ENCODE data around the gene MYH11.

The MYH11 gene

DNA sequence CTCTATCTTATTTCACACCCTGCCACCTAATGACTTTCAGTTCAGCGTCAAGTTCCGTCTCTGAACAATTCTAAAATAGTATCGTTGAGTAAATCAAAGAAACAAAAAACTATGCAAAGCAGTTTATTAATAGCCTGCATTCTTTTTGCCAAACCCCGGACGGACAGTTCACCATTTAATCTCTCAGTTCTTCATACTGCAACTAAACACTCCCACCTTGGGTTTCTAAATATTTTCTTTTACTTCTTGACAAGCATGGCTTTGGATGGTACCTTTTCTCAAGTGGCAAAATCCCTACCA, 1.2 kb downstream of the MYH11 start:
- no peak overlapping the region for H3K4me3 ChIP-seq (ENCODE audit: low read length in 2 of 2)
- peaks cover 2 to 7% of the 10 kb centered on the region in 2 donors for H3K4me1 ChIP-seq (ENCODE audit: control insufficient read depth in 2 of 2, insufficient read depth in 1 of 2, low read depth in 1 of 2, low read length in 2 of 2)
- WGBS, 2 donors (ENCODE audit: extremely low coverage in 2 of 2, insufficient read length in 2 of 2, insufficient replicate concordance in 1 of 2): no CpG with 5 or more reads among the region's 5 CpGs
- peaks cover 3 to 63% (median 36%) of the 10 kb centered on the region in 3 experiments for H3K27me3 ChIP-seq (ENCODE audit: control insufficient read depth in 3 of 3, insufficient read depth in 3 of 3, low read depth in 1 of 3, low read length in 3 of 3)
- H3K79me1 ChIP-seq (ENCODE audit: low read depth, low read length): no peaks in the 10 kb centered on the region
- no peak overlapping the region for H2BK12ac ChIP-seq (ENCODE audit: low read length)
- no peak overlapping the region for H2BK120ac ChIP-seq (ENCODE audit: low read depth, low read length)
- no peaks in the 10 kb centered on the region for H3K36me3 ChIP-seq (replicated peaks in 1 of 2; ENCODE audit: control insufficient read depth in 2 of 2, insufficient read depth in 2 of 2, low read length in 2 of 2)
- no peak overlapping the region for H2AFZ ChIP-seq (ENCODE audit: low read length)
- no peak overlapping the region for H4K91ac ChIP-seq (ENCODE audit: low read depth, low read length, poor library complexity)
- H3K23ac ChIP-seq (ENCODE audit: low read depth, low read length, poor library complexity): no peak overlapping the region
- H3K9me3 ChIP-seq (replicated peaks in 1 of 2; ENCODE audit: control insufficient read depth in 2 of 2, insufficient read depth in 1 of 2, low read depth in 1 of 2, low read length in 2 of 2): no peaks in the 10 kb centered on the region
- no peak overlapping the region for H4K8ac ChIP-seq (ENCODE audit: low read depth, low read length)
- no peak overlapping the region for H3K4me2 ChIP-seq (ENCODE audit: insufficient read depth, low read length, poor library complexity, severe bottlenecking)
- no peak for DNase-seq (ENCODE audit: low spot score)
- no peak overlapping the region for H3K27ac ChIP-seq (replicated peaks; ENCODE audit: low read length)
- H3K14ac ChIP-seq (ENCODE audit: low read length): no peak overlapping the region
- H3K18ac ChIP-seq (ENCODE audit: low read length): no peak overlapping the region
- no peak overlapping the region for H2BK5ac ChIP-seq (ENCODE audit: low read length)
- no peak overlapping the region for H2AK5ac ChIP-seq (ENCODE audit: low read depth, low read length)
- H3K4ac ChIP-seq (ENCODE audit: low read length): no peak overlapping the region
- no peak overlapping the region for H2BK15ac ChIP-seq (ENCODE audit: low read length)
- no peak overlapping the region for H3K9ac ChIP-seq (ENCODE audit: low read depth, low read length, poor library complexity)

DNA sequence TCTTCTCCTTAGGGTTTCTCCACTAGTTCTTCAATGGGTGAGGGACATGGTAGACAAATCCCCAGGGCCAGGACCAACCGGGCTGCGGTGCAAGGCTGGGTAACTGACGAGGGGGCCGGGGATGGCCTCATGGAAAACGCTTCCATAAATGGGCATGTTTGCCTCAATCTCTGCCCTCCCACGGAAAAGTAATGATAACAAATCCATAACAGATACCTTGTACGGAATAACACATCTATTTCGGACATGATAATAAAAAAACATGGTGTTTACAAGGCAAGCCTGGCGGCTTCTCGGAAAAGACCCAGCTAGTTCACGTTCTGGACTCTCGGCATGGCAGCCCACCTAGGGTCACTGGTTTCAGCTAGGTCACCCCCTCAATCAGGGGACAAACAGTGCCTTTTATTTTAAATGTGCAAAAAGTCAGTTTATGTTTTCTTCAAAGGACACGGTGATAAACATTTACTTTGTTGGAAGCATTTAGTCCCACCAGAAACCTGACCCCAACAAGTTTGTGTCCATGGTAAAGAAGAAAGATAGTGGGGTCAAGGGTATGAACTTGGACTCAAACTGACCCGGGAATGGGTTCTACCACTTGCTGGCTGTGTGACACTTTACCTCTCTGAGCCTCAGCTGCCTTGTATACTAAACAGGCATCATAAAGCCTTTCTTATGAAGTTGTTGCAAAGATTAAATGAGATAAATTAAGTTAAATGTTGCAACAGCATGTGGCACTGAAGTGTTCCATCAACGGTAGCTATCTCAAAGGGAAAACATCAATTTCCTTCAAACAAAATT, 1.7 kb downstream of the MYH11 start:
- Histone ChIP-seq H3K18ac (ENCODE audit: low read length) (no peak overlapping the region), H3K4me1 (ENCODE audit: control insufficient read depth in 2 of 2, insufficient read depth in 1 of 2, low read depth in 1 of 2, low read length in 2 of 2) (peaks cover 2 to 7% of the 10 kb centered on the region in 2 donors), H3K9me3 (replicated peaks in 1 of 2; ENCODE audit: control insufficient read depth in 2 of 2, insufficient read depth in 1 of 2, low read depth in 1 of 2, low read length in 2 of 2) (no peaks in the 10 kb centered on the region), H2BK12ac (ENCODE audit: low read length) (no peak overlapping the region), H4K91ac (ENCODE audit: low read depth, low read length, poor library complexity) (no peak overlapping the region), H4K8ac (ENCODE audit: low read depth, low read length) (no peak overlapping the region), H2BK5ac (ENCODE audit: low read length) (no peak overlapping the region), H3K4ac (ENCODE audit: low read length) (no peak overlapping the region), H2BK15ac (ENCODE audit: low read length) (no peak overlapping the region), H3K36me3 (replicated peaks in 1 of 2; ENCODE audit: control insufficient read depth in 2 of 2, insufficient read depth in 2 of 2, low read length in 2 of 2) (no peaks in the 10 kb centered on the region), H3K9ac (ENCODE audit: low read depth, low read length, poor library complexity) (no peak overlapping the region), H3K79me1 (ENCODE audit: low read depth, low read length) (no peaks in the 10 kb centered on the region), H3K14ac (ENCODE audit: low read length) (no peak overlapping the region), H2BK120ac (ENCODE audit: low read depth, low read length) (no peak overlapping the region), H3K27me3 (ENCODE audit: control insufficient read depth in 3 of 3, insufficient read depth in 3 of 3, low read depth in 1 of 3, low read length in 3 of 3) (peaks cover 3 to 61% (median 36%) of the 10 kb centered on the region in 3 experiments), H3K23ac (ENCODE audit: low read depth, low read length, poor library complexity) (no peak overlapping the region), H3K4me2 (ENCODE audit: insufficient read depth, low read length, poor library complexity, severe bottlenecking) (no peak overlapping the region), H3K4me3 (ENCODE audit: low read length in 2 of 2) (no peak overlapping the region), H2AFZ (ENCODE audit: low read length) (no peak overlapping the region), H3K27ac (replicated peaks; ENCODE audit: low read length) (no peak overlapping the region), H2AK5ac (ENCODE audit: low read depth, low read length) (no peak overlapping the region)
- no peak for DNase-seq (ENCODE audit: low spot score)
- no CpG with 5 or more reads among the region's 15 CpGs for WGBS, 2 donors (ENCODE audit: extremely low coverage in 2 of 2, insufficient read length in 2 of 2, insufficient replicate concordance in 1 of 2)

- no peak overlapping the region for H3K4ac ChIP-seq (ENCODE audit: low read length)
- no peak overlapping the region for H3K23ac ChIP-seq (ENCODE audit: low read depth, low read length, poor library complexity)
- H3K4me1 ChIP-seq (ENCODE audit: control insufficient read depth in 2 of 2, insufficient read depth in 1 of 2, low read depth in 1 of 2, low read length in 2 of 2): peaks cover 2 to 7% of the 10 kb centered on the region in 2 donors
- H3K36me3 ChIP-seq (replicated peaks in 1 of 2; ENCODE audit: control insufficient read depth in 2 of 2, insufficient read depth in 2 of 2, low read length in 2 of 2): no peaks in the 10 kb centered on the region
- no peak overlapping the region for H2BK15ac ChIP-seq (ENCODE audit: low read length)
- H4K91ac ChIP-seq (ENCODE audit: low read depth, low read length, poor library complexity): no peak overlapping the region
- no peak overlapping the region for H2BK120ac ChIP-seq (ENCODE audit: low read depth, low read length)
- H2BK12ac ChIP-seq (ENCODE audit: low read length): no peak overlapping the region
- WGBS, 2 donors (ENCODE audit: extremely low coverage in 2 of 2, insufficient read length in 2 of 2, insufficient replicate concordance in 1 of 2): no CpG with 5 or more reads among the region's 3 CpGs
- no peak overlapping the region for H4K8ac ChIP-seq (ENCODE audit: low read depth, low read length)
- no peaks in the 10 kb centered on the region for H3K79me1 ChIP-seq (ENCODE audit: low read depth, low read length)
- H2BK5ac ChIP-seq (ENCODE audit: low read length): no peak overlapping the region
- H3K14ac ChIP-seq (ENCODE audit: low read length): no peak overlapping the region
- peaks cover 3 to 53% (median 36%) of the 10 kb centered on the region in 3 experiments for H3K27me3 ChIP-seq (ENCODE audit: control insufficient read depth in 3 of 3, insufficient read depth in 3 of 3, low read depth in 1 of 3, low read length in 3 of 3)
- H3K9ac ChIP-seq (ENCODE audit: low read depth, low read length, poor library complexity): no peak overlapping the region
- H3K18ac ChIP-seq (ENCODE audit: low read length): no peak overlapping the region
- no peak overlapping the region for H3K4me2 ChIP-seq (ENCODE audit: insufficient read depth, low read length, poor library complexity, severe bottlenecking)
- H3K27ac ChIP-seq (replicated peaks; ENCODE audit: low read length): no peak overlapping the region
- H3K9me3 ChIP-seq (replicated peaks in 1 of 2; ENCODE audit: control insufficient read depth in 2 of 2, insufficient read depth in 1 of 2, low read depth in 1 of 2, low read length in 2 of 2): no peaks in the 10 kb centered on the region
- no peak overlapping the region for H3K4me3 ChIP-seq (ENCODE audit: low read length in 2 of 2)
- H2AK5ac ChIP-seq (ENCODE audit: low read depth, low read length): no peak overlapping the region
- DNase-seq (ENCODE audit: low spot score): no peak
- H2AFZ ChIP-seq (ENCODE audit: low read length): no peak overlapping the region
These were observed 2.8 kb downstream of the MYH11 start for GRCh38 chr16:15854061-15854460.

- no peak overlapping the region for H3K27ac ChIP-seq (replicated peaks; ENCODE audit: low read length)
- no peaks in the 10 kb centered on the region for H3K36me3 ChIP-seq (replicated peaks in 1 of 2; ENCODE audit: control insufficient read depth in 2 of 2, insufficient read depth in 2 of 2, low read length in 2 of 2)
- no peak overlapping the region for H2BK12ac ChIP-seq (ENCODE audit: low read length)
- peaks cover 2 to 7% of the 10 kb centered on the region in 2 donors for H3K4me1 ChIP-seq (ENCODE audit: control insufficient read depth in 2 of 2, insufficient read depth in 1 of 2, low read depth in 1 of 2, low read length in 2 of 2)
- no peak overlapping the region for H2BK15ac ChIP-seq (ENCODE audit: low read length)
- no peak overlapping the region for H3K4ac ChIP-seq (ENCODE audit: low read length)
- no peak overlapping the region for H2AK5ac ChIP-seq (ENCODE audit: low read depth, low read length)
- no peaks in the 10 kb centered on the region for H3K9me3 ChIP-seq (replicated peaks in 1 of 2; ENCODE audit: control insufficient read depth in 2 of 2, insufficient read depth in 1 of 2, low read depth in 1 of 2, low read length in 2 of 2)
- no peak overlapping the region for H3K18ac ChIP-seq (ENCODE audit: low read length)
- WGBS, 2 donors (ENCODE audit: extremely low coverage in 2 of 2, insufficient read length in 2 of 2, insufficient replicate concordance in 1 of 2): no CpG with 5 or more reads among the region's 4 CpGs
- DNase-seq (ENCODE audit: low spot score): no peak
- H3K79me1 ChIP-seq (ENCODE audit: low read depth, low read length): no peaks in the 10 kb centered on the region
- H3K27me3 ChIP-seq (ENCODE audit: control insufficient read depth in 3 of 3, insufficient read depth in 3 of 3, low read depth in 1 of 3, low read length in 3 of 3): peaks cover 3 to 52% (median 29%) of the 10 kb centered on the region in 3 experiments
- H3K9ac ChIP-seq (ENCODE audit: low read depth, low read length, poor library complexity): no peak overlapping the region
- no peak overlapping the region for H3K4me3 ChIP-seq (ENCODE audit: low read length in 2 of 2)
- no peak overlapping the region for H3K14ac ChIP-seq (ENCODE audit: low read length)
- H2AFZ ChIP-seq (ENCODE audit: low read length): no peak overlapping the region
- no peak overlapping the region for H3K23ac ChIP-seq (ENCODE audit: low read depth, low read length, poor library complexity)
- H4K8ac ChIP-seq (ENCODE audit: low read depth, low read length): no peak overlapping the region
- H2BK120ac ChIP-seq (ENCODE audit: low read depth, low read length): no peak overlapping the region
- no peak overlapping the region for H4K91ac ChIP-seq (ENCODE audit: low read depth, low read length, poor library complexity)
- H2BK5ac ChIP-seq (ENCODE audit: low read length): no peak overlapping the region
- H3K4me2 ChIP-seq (ENCODE audit: insufficient read depth, low read length, poor library complexity, severe bottlenecking): no peak overlapping the region
These were observed 3.8 kb downstream of the MYH11 start for GRCh38 chr16:15853021-15853420.
